GM13977 (cell line): ENCODE results near the gene ST6GALNAC6.
"Not testable (repeated sequence)": the region's sequence is repeated elsewhere in the genome, so short reads cannot be mapped to it uniquely, and the experiment has no call there.

Experiments
- DNase-seq: peaks from one replicate; pipeline ENCODE4 v3.0.0; 2012; ENCODE audit warnings: low spot score
- CTCF ChIP-seq: IDR thresholded peaks from 2 replicates; pipeline ENCODE4 v1.5.1; 2012; ENCODE audit warnings: mild to moderate bottlenecking, control low read depth; ENCODE audit not compliant: insufficient read depth; ENCODE audit errors: extremely low read depth, missing control alignments
- in situ Hi-C: fragments of 300-500 bp; cut with MboI; formaldehyde crosslinking; loops from one replicate; pipeline ENCODE4 v1.12.0; 2022; ENCODE audit warnings: low sequenced_read_pairs, low pct_unique_long_range_greater_than_20kb, mixed read lengths, inconsistent platforms; ENCODE audit not compliant: unreplicated experiment

The ST6GALNAC6 gene

GRCh38 chr9:127873886-127874285 lies 25.5 kb downstream of the ST6GALNAC6 start:
- no peak for DNase-seq
- in situ Hi-C loops: no loop called here
- no peak for TF ChIP-seq CTCF

- DNase-seq: no peak
- in situ Hi-C loops: no loop called here
- TF ChIP-seq CTCF: no peak
These were observed 26.1 kb downstream of the ST6GALNAC6 start for GRCh38 chr9:127873223-127873691.

- DNase-seq: no peak
- in situ Hi-C loops: no loop called here
- no peak for TF ChIP-seq CTCF
These were observed 26.8 kb downstream of the ST6GALNAC6 start for GRCh38 chr9:127872369-127873222.

- no peak for TF ChIP-seq CTCF
- in situ Hi-C loops: no loop called here
- no peak for DNase-seq
These were observed 27.9 kb downstream of the ST6GALNAC6 start for GRCh38 chr9:127871531-127871930.

- in situ Hi-C loops: no loop called here
- DNase-seq: no peak
- no peak for TF ChIP-seq CTCF
These were observed 28.5 kb downstream of the ST6GALNAC6 start for GRCh38 chr9:127870887-127871286.

- DNase-seq, in situ Hi-C loops: not testable (repeated sequence)
These were observed 29.3 kb downstream of the ST6GALNAC6 start for GRCh38 chr9:127870153-127870491.

- TF ChIP-seq CTCF: peak; percentile 95
- peak; percentile 96 for DNase-seq
- in situ Hi-C loops: no loop called here
These were observed 29.9 kb downstream of the ST6GALNAC6 start for GRCh38 chr9:127869310-127870152.
